ENCODE results near the gene GRK1. TPM values are rescaled to one million over a fixed set of nuclear protein-coding genes. Genes with fewer than 3 reads are reported as not detected.

Gene GRK1
- total and polyA plus RNA-seq, 2 experiments from 2014 or later: not detected

GRCh38 chr13:113735750-113736149, 68.7 kb downstream of the GRK1 start:
- H3K9ac ChIP-seq: no peak overlapping the region
- H4K20me1 ChIP-seq (ENCODE audit: insufficient read depth): no peaks in the 10 kb centered on the region
- no peak overlapping the region for H3K27ac ChIP-seq
- H3K4me3 ChIP-seq: no peak overlapping the region
- H3K36me3 ChIP-seq (ENCODE audit: low read depth): no peaks in the 10 kb centered on the region
- H3K9me2 ChIP-seq (ENCODE audit: insufficient read depth): no peaks in the 10 kb centered on the region
- no peaks in the 10 kb centered on the region for H3K79me2 ChIP-seq (ENCODE audit: insufficient read depth)
- no peaks in the 10 kb centered on the region for H3K9me3 ChIP-seq (ENCODE audit: low read depth)
- 84 to 86% methylated on average over 13 to 14 of the region's 14 CpGs for WGBS, 2 experiments (ENCODE audit: low coverage in 1 of 2, low lambda C conversion rate in 2 of 2, missing lambda C conversion rate in 2 of 2)
- H3K4me2 ChIP-seq (ENCODE audit: unreplicated experiment): no peak overlapping the region
- in situ Hi-C loops (cut with MboI): no loop called here
- DNase-seq: no peak
- no peaks in the 10 kb centered on the region for H3K4me1 ChIP-seq (ENCODE audit: insufficient read depth)
- H3K27me3 ChIP-seq (replicated peaks; ENCODE audit: insufficient read depth): no peaks in the 10 kb centered on the region; the same call in 1 of the 2 replicates
- no peaks in the 10 kb centered on the region; the same call in 1 of the 2 replicates for H3F3A ChIP-seq (ENCODE audit: insufficient read depth)
- TF ChIP-seq EZH2 (IDR thresholded peaks at IDR 0.05; ENCODE audit: insufficient read depth, poor library complexity, severe bottlenecking): no peak
- no peak overlapping the region for H2AFZ ChIP-seq

GRCh38 chr13:113736258-113736731, 69.3 kb downstream of the GRK1 start:
- Histone ChIP-seq H3K9ac (no peak overlapping the region), H3K27ac (no peak overlapping the region), H3K4me3 (no peak overlapping the region), H4K20me1 (ENCODE audit: insufficient read depth) (no peaks in the 10 kb centered on the region), H3K79me2 (ENCODE audit: insufficient read depth) (no peaks in the 10 kb centered on the region), H3K9me3 (ENCODE audit: low read depth) (no peaks in the 10 kb centered on the region), H3F3A (ENCODE audit: insufficient read depth) (no peaks in the 10 kb centered on the region; the same call in 1 of the 2 replicates), H3K36me3 (ENCODE audit: low read depth) (no peaks in the 10 kb centered on the region), H3K9me2 (ENCODE audit: insufficient read depth) (no peaks in the 10 kb centered on the region), H3K4me2 (ENCODE audit: unreplicated experiment) (no peak overlapping the region), H3K27me3 (replicated peaks; ENCODE audit: insufficient read depth) (no peaks in the 10 kb centered on the region; the same call in 1 of the 2 replicates), H2AFZ (no peak overlapping the region), H3K4me1 (ENCODE audit: insufficient read depth) (no peaks in the 10 kb centered on the region)
- DNase-seq: no peak
- in situ Hi-C loops (cut with MboI): no loop called here
- TF ChIP-seq EZH2phosphoT487 (IDR thresholded peaks at IDR 0.05; ENCODE audit: insufficient read depth, low read depth) (no peak), EZH2 (IDR thresholded peaks at IDR 0.05; ENCODE audit: insufficient read depth, poor library complexity, severe bottlenecking) (no peak)
- 57 to 62% methylated on average over 10 of the region's 10 CpGs for WGBS, 2 experiments (ENCODE audit: low coverage in 1 of 2, low lambda C conversion rate in 2 of 2, missing lambda C conversion rate in 2 of 2)

GRCh38 chr13:113737803-113738202, 70.8 kb downstream of the GRK1 start:
- in situ Hi-C loops (cut with MboI): no loop called here
- H3K79me2 ChIP-seq (ENCODE audit: insufficient read depth): no peaks in the 10 kb centered on the region
- H3F3A ChIP-seq (ENCODE audit: insufficient read depth): peaks cover 4% of the 10 kb centered on the region; the same call in 1 of the 2 replicates
- H3K9me3 ChIP-seq (ENCODE audit: low read depth): no peaks in the 10 kb centered on the region
- H3K4me1 ChIP-seq (ENCODE audit: insufficient read depth): no peaks in the 10 kb centered on the region
- no peaks in the 10 kb centered on the region for H3K9me2 ChIP-seq (ENCODE audit: insufficient read depth)
- no peaks in the 10 kb centered on the region for H4K20me1 ChIP-seq (ENCODE audit: insufficient read depth)
- no peak overlapping the region for H3K4me2 ChIP-seq (ENCODE audit: unreplicated experiment)
- DNase-seq: no peak
- H3K36me3 ChIP-seq (ENCODE audit: low read depth): no peaks in the 10 kb centered on the region
- TF ChIP-seq EZH2phosphoT487 (IDR thresholded peaks at IDR 0.05; ENCODE audit: insufficient read depth, low read depth) (no peak), EZH2 (IDR thresholded peaks at IDR 0.05; ENCODE audit: insufficient read depth, poor library complexity, severe bottlenecking) (no peak)
- WGBS, 2 experiments (ENCODE audit: low coverage in 1 of 2, low lambda C conversion rate in 2 of 2, missing lambda C conversion rate in 2 of 2): 69 to 73% methylated on average over 5 of the region's 5 CpGs
- no peak overlapping the region for H3K27ac ChIP-seq
- H3K9ac ChIP-seq: no peak overlapping the region
- H2AFZ ChIP-seq: no peak overlapping the region
- H3K27me3 ChIP-seq (replicated peaks; ENCODE audit: insufficient read depth): no peaks in the 10 kb centered on the region; the same call in 1 of the 2 replicates
- no peak overlapping the region for H3K4me3 ChIP-seq

- H3K4me1 ChIP-seq (ENCODE audit: insufficient read depth): no peaks in the 10 kb centered on the region
- 0 out of 2 replicates have a peak, but pooled peaks cover 4% of the 10 kb centered on the region for H3F3A ChIP-seq (ENCODE audit: insufficient read depth)
- H2AFZ ChIP-seq: no peak overlapping the region
- no peaks in the 10 kb centered on the region for H3K9me2 ChIP-seq (ENCODE audit: insufficient read depth)
- 74 to 80% methylated on average over 22 of the region's 22 CpGs for WGBS, 2 experiments (ENCODE audit: low coverage in 1 of 2, low lambda C conversion rate in 2 of 2, missing lambda C conversion rate in 2 of 2)
- H3K27ac ChIP-seq: no peak overlapping the region
- no peak overlapping the region for H3K4me3 ChIP-seq
- H4K20me1 ChIP-seq (ENCODE audit: insufficient read depth): no peaks in the 10 kb centered on the region
- no peak for DNase-seq
- H3K36me3 ChIP-seq (ENCODE audit: low read depth): no peaks in the 10 kb centered on the region
- H3K27me3 ChIP-seq (replicated peaks; ENCODE audit: insufficient read depth): no peaks in the 10 kb centered on the region; the same call in 1 of the 2 replicates
- no peaks in the 10 kb centered on the region for H3K9me3 ChIP-seq (ENCODE audit: low read depth)
- H3K9ac ChIP-seq: no peak overlapping the region
- H3K4me2 ChIP-seq (ENCODE audit: unreplicated experiment): no peak overlapping the region
- TF ChIP-seq EZH2 (IDR thresholded peaks at IDR 0.05; ENCODE audit: insufficient read depth, poor library complexity, severe bottlenecking) (no peak), EZH2phosphoT487 (IDR thresholded peaks at IDR 0.05; ENCODE audit: insufficient read depth, low read depth) (no peak)
- in situ Hi-C loops (cut with MboI): no loop called here
- H3K79me2 ChIP-seq (ENCODE audit: insufficient read depth): no peaks in the 10 kb centered on the region
These were observed 72.7 kb downstream of the GRK1 start for GRCh38 chr13:113739527-113740285.
